Activated CD4-positive, alpha-beta T cell treated with anti-CD3 and anti-CD28 coated beads, Interleukin-10, Interleukin-2, amounts not matched to agents 100 ng/mL and 50 ng/mL, durations not matched to agents 16 hours and 8 hours (primary cell): Measurements from ENCODE around the gene THAP12.
"Not testable (repeated sequence)": the region's sequence is repeated elsewhere in the genome, so short reads cannot be mapped to it uniquely, and the experiment has no call there.

ENCODE experiments used
- DNase-seq: peaks from one replicate; pipeline ENCODE4 v3.0.0-alpha.2; 2020

Gene THAP12, protein sequence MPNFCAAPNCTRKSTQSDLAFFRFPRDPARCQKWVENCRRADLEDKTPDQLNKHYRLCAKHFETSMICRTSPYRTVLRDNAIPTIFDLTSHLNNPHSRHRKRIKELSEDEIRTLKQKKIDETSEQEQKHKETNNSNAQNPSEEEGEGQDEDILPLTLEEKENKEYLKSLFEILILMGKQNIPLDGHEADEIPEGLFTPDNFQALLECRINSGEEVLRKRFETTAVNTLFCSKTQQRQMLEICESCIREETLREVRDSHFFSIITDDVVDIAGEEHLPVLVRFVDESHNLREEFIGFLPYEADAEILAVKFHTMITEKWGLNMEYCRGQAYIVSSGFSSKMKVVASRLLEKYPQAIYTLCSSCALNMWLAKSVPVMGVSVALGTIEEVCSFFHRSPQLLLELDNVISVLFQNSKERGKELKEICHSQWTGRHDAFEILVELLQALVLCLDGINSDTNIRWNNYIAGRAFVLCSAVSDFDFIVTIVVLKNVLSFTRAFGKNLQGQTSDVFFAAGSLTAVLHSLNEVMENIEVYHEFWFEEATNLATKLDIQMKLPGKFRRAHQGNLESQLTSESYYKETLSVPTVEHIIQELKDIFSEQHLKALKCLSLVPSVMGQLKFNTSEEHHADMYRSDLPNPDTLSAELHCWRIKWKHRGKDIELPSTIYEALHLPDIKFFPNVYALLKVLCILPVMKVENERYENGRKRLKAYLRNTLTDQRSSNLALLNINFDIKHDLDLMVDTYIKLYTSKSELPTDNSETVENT

DNA sequence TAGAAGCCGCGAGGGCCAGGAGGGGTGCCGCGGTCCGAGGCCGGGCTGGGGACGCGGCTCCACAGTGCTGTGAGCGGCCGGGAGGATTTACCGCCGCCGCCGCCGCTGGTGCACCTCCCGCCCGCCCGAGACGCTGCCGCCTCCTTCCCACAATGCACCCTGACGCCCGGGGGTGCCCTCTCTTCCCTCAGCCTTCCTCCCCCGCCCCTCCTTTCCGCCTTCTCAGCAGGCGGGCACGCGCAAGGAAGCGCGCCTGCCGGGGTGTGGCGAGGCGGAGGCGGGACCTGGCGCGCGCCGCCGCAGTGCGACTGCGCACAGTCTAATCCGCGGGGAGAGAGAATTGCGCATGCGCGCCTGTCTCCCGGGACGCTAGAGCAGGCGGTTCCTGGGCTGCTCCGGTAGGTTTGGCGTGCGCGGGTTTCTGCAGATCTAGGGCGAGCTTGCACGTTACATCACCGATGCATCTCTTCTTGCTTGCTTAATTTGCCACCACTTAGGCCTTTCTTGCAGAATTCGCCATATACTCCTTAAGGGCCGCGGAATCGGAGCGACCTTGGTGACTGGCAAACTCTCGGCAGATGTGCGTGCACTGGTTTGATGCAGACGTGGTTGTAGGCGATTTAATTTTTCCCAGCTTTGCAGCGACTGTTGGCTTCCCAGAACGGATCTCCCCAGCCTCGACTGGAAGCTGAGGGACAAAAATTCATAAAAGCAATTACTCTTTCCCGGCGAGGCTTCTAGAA, at the start of gene THAP12, which contains the start of gene GVQW3:
THAP12 (minus strand) TSS at position 156 of the 743 bp plus-strand sequence. CDS start 296 bp downstream, outside the sequence.
GVQW3 (plus strand) TSS at position 347 of the 743 bp plus-strand sequence. CDS start 506 bp downstream, outside the sequence.
- DNase-seq = peak; percentile 98

DNA sequence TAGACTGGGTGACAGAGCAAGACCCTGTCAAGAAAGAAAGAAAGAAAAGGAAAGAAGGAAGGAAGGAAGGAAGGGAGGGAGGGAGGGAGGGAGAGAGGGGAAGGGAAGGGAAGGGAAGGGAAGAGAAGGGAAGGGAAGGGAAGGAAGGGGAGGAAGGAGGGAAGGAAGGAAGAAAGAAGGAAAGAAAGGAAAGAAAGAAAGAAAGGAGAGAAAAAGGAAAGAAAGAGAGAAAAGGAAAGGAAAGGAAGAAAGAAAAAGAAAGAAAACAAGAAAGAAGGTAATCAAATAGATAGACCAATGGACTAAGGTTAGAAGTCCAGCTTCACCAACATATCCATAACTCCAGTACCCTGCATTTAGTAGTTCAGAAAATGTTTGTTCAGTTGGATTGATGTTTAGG, 45.7 kb upstream of the THAP12 start:
- no peak for DNase-seq

DNA sequence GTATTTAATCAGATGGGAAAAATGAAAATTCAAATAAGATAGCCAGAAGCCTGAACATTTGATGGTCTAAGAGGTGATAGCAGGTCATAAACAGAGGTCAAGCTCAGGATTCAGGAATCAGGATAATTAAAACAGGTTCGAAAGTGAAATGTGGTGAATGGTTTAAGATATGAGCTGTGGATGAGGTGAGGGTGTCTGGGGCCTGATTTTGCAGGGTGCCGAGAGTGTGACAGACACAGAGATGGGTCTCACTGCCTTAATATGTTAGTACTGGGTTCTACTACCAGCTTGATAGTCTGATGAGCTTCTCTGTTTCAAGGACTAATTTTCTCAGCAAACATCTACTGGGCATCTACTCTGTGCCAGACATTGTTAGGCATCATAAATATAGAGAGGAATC, 44.0 kb upstream of the THAP12 start:
- peak; percentile 13 for DNase-seq

DNA sequence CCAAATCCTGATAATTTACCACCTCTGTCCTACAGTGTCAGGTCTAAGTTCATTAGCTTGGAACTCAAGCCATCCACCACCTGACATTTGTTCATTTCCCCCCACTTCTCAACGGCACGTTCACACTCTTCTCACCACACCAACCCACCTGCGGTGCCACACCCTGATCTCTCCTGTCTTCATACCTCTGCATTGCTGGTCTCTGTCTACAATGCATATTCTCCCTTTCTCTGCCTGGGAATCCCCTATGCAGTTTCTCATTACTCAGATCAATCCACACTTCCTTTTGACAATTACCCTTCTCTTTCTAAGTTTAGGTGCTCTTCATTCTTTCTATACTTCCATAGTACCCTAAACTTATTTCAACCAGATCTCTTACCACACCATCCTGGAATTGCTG, 43.4 kb upstream of the THAP12 start:
- peak; percentile 59 for DNase-seq

DNA sequence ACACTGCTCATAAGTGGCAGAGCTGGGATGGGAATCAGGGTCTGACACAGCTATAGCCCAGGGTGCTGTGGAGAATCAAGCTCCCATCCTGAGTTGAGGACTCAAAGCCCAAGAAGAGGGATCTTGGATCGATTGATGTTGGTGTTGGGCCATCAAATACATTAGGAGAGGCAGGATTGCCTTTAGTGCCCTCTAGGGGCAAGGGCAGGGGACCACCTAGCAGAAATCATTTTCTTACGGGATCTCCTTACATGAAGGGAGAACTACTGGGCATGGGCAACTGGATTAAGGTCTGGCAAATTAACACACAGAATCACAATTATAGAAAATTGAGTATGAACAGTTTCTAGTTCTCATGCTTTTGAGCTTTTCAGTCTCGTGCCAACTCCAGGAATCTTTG, 39.0 kb upstream of the THAP12 start:
- DNase-seq = peak; percentile 25

DNA sequence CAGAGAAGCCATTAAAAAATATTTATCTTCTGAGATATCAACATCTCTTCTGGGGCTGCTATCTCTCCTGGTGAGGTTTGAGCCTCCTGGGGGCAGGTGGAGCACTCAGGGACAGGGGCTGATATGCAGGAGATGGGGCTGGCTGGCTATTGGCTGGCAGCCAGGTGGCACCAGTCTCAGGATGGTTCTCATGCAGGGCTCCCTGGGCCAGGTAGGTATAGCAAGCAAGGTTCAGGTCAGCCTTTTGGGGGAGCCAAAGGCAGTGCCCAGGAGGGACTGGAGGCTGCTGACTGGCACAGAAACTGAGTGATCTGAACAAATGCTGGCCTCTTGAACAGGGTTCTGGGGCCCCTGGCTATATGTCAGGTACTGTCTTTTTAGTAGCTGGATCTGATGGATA, 34.1 kb upstream of the THAP12 start:
- no peak for DNase-seq

DNA sequence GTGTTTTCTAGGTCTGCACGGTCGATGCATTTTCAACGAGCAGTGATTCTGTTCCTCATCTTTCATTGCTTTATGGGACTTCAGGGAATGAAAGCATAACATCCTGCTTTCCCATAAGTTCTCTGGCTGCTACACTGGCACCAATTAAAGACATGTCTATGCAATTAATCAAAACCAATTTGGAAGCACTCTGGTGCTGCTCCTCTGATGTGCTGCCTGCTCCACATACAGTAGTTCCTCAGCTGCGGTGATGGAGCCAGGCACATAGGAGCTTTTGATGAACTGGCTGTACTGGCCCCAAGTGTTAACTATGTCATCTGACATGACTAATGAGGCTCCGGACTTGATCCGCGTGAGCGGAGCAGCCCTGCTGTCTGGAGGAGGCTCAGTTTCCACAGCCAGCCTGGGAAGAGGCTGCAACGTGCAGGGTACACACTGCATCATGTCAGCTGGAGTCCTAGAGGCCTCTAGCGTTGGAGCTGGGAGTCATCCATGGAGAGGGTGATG, 30.0 kb upstream of the THAP12 start:
- DNase-seq = no peak

DNA sequence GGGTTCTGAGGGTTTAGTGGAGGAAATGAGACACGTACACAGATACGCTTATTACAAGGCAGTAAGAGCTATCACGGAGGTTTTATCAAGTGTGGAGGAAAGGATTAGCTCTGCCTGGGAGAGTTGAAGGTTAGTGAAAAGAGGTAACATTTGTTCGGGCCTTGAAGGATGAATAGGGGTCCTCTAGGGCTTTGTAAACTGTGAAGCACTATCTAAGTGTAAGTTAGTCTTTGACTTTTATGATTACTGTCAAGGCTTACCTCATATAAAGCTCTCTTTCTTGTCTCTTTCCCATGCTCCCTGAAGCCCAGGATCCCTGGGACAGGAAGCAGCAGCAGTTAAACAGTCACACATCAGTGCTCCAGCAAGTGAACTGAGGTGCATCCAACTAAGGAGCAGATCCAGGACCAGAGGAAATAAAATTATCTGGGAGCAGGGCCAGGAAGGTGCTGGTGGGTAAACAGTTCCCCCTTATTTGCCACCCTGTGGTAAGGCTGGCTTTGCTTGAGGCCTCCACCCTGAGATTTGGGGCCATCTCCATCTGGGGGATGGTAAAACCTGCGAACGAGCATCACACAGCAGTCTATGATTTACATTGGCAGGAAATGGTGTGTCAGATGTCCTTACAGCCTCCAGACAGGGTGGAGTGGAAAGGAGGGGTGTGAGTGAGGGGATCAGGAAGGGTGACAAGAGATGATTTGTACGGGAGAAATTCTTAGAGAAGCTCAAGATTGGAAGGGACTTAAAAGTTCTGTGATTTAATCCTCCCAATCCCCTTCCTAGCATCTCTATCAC, 27.4 kb upstream of the THAP12 start:
- no peak for DNase-seq

DNA sequence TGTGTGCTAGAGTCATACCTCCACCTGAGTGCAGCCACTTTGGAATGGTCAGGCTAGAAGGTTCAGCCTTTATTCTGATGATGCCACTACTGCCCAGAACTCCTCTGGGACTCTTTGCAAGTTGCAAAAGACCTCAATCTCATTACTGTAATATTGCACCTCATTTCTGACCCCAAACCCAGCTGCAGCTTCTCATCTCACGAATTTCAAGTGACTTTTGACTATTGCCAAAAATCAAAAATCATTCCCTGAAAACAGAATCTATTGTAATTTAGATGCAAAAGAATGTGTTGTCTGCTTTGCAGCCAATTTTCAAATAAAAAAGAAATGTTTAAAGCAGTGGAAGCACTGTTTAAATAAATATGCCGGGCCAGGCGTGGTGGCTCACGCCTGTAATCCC, 25.4 kb upstream of the THAP12 start:
- no peak for DNase-seq

DNA sequence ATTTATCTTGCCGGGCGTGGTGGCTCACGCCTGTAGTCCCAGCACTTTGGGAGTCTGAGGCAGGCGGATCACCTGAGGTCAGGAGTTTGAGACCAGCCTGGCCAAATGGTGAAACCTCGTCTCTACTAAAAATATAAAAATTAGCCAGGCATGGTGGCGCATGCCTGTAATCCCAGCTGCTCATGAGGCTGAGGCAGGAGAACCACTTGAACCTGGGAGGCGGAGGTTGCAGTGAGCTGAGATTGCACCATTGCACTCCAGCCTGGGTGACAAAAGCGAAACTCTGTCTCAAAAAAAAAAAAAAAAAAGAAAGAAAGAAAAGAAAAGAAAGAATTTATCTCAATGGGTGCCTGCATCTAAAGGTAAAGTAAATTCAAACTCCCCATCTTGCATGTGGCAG, 20.6 kb upstream of the THAP12 start:
- DNase-seq = not testable (repeated sequence)

DNA sequence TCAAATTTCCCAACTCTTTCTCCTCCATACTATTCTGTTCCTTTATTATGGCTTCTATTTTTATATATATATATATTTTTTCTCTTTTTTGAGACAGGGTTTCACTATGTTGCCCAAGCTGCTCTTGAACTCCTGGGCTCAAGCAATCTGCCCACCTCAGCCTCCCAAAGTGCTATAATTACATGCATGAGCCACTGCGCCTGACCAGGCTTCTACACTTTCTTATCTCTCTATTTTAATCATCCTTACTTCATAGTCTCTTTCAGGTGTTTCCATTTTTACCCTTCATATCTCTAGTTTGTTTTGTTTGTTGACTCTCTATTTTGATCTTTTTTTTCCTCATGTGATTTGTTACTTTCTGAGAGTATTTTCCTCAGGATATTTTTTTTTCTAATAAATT, 20.0 kb upstream of the THAP12 start:
- DNase-seq = no peak

DNA sequence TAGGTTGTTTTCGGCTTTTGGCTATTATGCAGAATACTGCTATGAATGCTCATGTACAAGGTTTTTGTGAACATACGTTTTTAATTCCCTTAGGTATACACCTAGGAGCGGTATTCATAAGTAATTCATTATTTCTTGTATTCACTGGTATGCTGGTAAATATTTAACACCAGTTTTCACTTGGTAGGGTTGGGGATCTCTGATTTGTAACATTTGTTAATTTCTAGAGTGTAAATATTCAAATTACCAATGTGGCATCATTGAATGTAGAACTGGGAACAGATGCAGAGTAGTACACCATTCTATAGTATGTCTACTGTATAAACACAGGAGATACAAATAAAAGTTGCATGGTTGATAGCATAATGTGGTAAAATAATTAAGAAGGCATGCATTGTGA, 16.5 kb upstream of the THAP12 start:
- no peak for DNase-seq

DNA sequence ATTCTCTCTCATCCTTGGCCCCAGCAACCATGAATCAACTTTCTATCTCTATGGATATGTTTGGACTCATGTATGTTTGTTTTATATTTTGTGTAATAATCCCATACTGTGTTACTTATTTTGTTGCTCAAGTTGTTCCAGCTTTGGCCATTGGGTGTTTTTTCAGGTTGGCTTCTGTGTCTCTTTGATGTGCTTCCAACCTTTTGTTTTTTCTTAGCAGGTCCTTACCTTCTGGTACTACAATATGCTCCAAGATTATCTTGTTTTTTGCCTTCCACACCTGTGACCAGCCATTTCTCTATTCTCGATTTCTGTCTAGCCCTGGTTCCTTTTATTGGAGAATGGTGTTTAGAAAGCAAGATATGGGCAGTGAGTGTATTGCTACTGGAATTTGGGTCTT, 14.4 kb upstream of the THAP12 start:
- DNase-seq = no peak

DNA sequence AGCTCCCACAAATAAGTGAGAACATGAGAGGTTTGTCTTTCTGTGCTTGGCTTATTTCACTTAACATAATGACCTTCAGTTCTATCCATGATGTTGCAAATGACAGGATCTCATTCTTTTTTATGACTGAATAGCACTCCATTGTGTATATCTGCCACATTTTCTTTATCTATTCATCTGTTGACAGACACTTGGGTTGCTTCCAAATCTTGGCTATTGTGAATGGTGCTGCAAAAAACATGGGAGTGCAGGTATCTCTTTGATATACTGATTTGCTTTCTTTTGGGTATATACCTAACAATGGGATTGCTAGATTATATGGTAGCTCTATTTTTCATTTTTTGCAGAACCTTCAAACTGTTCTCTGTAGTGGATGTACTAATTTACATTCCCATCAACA, 13.5 kb upstream of the THAP12 start:
- DNase-seq = no peak

DNA sequence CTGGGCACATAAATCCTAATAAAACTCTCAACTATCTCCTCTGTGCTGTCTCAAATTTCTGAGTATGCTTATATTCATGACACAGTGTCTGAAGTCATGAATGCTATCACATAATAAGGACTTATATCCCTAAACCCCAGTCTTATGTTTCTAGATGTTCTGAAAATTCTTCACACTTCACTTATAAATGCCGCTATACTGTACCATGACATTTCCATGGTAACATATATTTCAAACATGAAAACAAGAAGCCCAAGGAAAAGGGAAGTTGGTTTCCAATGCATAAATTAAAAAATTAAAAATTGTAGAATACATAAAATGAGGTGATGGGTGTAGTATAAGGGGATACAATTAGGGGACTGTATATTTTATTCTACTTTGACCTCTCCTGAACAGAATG, 11.9 kb upstream of the THAP12 start:
- DNase-seq = no peak

DNA sequence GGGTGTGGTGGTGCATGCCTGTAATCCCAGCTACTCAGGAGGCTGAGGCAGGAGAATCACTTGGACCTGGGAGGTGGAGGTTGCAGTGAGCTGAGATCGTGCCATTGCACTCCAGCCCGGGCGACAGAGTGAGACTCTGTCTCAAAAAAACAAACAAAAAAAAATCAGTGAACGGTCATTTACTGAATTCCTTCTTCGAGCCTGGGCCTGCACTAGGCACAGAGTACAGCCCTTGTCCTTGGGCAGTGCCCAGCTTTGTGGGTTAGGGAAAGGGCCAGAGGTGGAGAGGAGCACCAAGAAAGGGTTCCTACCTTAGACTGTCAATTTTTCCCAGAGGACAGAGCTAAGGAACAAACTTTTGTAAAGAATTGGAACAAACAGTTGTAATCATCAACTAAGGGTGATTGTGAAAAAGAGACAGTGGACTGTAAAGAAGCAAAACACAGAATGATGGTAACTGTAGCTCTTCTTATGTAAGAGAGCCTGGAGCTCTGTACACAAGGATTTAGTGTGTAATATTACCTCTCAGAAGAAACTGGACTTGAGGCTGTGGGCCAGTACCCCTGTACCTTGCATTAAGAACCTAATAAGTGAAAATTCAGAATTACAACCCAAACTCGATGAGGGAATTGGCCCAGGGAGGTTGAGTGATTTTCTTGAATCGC, 11.0 kb upstream of the THAP12 start:
- no peak for DNase-seq

DNA sequence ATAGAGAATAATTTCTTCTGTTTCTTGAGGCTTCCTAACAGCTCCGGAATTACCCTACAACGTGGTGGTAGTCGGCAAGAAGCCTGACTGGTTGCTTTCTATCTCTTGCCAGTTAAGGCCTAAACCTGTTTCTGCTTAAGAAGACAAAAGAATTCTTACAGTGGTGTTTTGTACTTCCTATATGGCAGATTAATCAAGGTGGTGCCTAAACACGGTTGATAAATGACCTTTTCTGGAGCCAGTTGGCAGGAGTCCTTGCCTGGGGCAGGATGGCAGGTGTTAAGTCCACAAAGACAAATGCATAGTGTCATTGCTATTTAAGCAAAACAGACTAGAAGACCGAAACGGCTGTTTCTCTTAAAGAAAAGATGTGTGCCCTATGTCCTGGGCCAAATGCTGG, 10.1 kb upstream of the THAP12 start:
- DNase-seq = no peak

DNA sequence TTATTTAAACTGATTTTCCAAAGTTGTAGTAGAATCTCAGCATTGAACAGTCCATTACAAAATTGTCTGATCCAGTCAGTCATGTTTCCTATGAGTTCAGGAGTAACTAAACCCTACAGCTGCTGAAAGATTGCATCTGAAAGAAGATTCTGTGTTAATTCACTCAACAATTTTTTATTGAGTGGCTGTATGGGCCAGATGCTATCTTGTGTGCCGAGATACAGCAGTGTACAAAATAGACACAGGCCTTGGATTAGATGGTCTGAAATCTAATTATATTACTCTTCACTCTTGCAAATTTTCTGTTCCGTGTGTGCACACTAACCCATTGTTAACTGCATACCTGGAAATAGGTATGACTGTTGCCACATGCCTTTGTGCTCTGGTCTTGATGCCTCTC, 7.5 kb upstream of the THAP12 start:
- DNase-seq = no peak

DNA sequence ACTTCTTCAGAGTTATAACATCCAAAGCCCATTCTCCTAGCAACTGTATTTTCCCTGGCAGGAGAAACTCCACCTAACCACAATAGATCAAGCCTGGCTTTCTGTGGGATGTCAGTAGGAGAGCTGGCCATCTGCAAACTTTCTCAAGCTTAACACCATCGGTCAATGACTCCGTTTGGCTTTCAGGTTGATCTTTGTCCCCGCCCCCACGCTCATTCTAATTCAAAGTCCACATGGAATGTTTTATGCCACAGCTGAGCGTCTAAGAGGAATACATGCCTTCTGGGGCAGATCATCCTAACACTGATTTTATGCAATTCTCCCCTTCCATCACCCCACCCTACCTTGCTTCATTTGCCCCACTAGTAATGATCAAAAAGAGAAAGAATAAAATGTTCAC, 5.0 kb upstream of the THAP12 start:
- no peak for DNase-seq

DNA sequence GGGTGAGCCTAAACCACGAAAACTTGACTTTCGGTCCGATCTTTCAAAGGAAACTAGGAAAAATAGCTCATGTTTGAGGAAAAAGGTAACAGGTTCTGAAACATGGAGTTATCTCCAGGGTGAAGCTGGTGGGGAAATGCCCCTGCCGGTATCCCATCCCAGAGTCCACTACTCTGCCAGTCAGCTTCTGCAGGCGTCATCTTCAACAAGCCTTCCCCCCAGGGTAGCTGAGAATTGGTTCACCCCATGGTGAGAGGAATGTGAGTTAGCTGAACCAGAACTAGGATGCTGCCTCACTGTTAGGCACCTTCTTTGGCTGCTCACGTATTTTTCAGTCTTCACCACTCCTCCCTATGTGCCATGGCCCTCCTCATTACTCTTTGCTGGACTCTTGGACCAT, 1.3 kb upstream of the THAP12 start:
- DNase-seq = peak; percentile 7

DNA sequence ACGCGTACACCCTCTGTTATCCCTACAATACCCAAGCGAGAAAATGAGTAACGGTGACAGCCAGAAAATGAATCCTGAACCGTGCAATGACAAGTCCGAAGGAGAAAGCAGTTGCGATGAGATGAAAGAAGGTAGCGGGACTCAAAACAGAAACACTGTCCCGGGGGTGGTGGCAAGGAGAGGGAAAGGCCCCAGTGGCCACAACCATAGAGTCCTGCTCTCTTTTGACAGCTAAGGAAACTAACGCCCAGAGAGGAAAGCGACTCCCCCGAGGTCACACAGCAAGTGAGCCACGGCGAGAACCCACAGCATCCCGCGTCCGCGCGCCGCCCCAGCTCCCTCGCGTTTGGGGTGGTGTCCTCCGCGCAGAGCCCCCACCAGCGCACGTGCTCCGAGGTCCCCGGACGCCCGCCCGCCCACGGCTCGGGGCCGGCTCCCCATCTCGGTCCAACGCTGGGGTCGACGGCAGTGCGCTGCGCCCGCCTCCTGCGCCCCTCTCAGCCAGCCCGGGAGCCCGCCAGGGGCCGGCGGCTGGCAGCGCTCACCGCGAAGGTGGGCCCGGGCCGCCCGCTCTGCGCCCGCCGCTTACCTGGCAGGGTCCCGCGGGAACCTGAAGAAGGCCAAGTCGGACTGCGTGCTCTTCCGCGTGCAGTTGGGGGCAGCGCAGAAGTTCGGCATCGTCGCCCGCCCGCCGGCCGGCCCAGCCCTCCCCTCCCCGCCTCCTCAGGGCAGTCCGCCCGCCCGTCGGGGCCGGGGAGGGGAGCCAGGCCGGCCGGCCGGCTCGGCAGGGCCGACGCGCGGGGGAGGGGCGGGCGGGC, 564 bp downstream of the THAP12 start:
- peak; percentile 57 for DNase-seq
